HepG2 (cell line): ENCODE measurements around the gene SH3BP5. TPM values are rescaled to one million over a fixed set of nuclear protein-coding genes. Genes with fewer than 3 reads are reported as not detected.
"Not testable (repeated sequence)": the region's sequence is repeated elsewhere in the genome, so short reads cannot be mapped to it uniquely, and the experiment has no call there.

Source experiments
- ATAC-seq: fragments of 200-7000 bp; cut with Tn5 transposase; 3 replicates; pipeline ENCODE4 v1.9.1; 2020; ENCODE audit warnings: mild to moderate bottlenecking, moderate library complexity
- BruUV-seq: library from RNA; stranded (reverse); fragments of 400-500 nt; replicated peaks from 2 replicates; lab custom pipeline; 2021; lab: Mats Ljungman, UMichigan
- CTCF ChIA-PET: fragments of 300-600 bp; formaldehyde crosslinking; extraction: SDS; loops from one replicate; lab custom pipeline; 2021; ENCODE audit warnings: low total read pairs, inconsistent platforms, low intra/inter-chr PET ratio; lab: Yijun Ruan, JAX
- POLR2A ChIA-PET: fragments of 350-600 bp; sonication (Branson Sonifier 250); formaldehyde crosslinking; loops from one replicate; lab custom pipeline; 2020; ENCODE audit warnings: antibody characterized with exemption, inconsistent platforms; lab: Yijun Ruan, JAX
- DNase-seq: peaks from one replicate; pipeline ENCODE4 v3.0.0-alpha.2; 2015; ENCODE audit warnings: low spot score
- FAIRE-seq: peaks from 3 replicates; lab custom pipeline; 2011; peaks lifted over from hg19 to GRCh38; lab: Jason Lieb, UNC
- H2AFZ ChIP-seq: one replicate; pipeline ENCODE4 v1.6.1; 2011; ENCODE audit warnings: low read length, inconsistent platforms
- H3K27ac ChIP-seq: fragments of 300-600 bp; 3 replicates; pipeline ENCODE4 v1.8.0; 2011; ENCODE audit warnings: mixed run types, mild to moderate bottlenecking, mixed read lengths, low read length, inconsistent platforms; ENCODE audit not compliant: insufficient read depth; ENCODE audit errors: extremely low read length
- H3K27me3 ChIP-seq, 2 experiments: fragments of 200-600 bp in 1 of 2; 2 replicates in 1 of 2; 3 replicates in 1 of 2; pipeline versions ENCODE4 v1.6.0 to v1.8.0; 2011; ENCODE audit warnings: low read length in 2 of 2, mild to moderate bottlenecking in 2 of 2, moderate library complexity in 2 of 2, inconsistent platforms in 1 of 2; ENCODE audit not compliant: insufficient read depth in 2 of 2, control insufficient read depth in 1 of 2
- H3K36me3 ChIP-seq, 2 experiments: fragments of 200-600 bp in 1 of 2; replicated peaks in 1 of 2; 2 replicates in 1 of 2; 3 replicates in 1 of 2; pipeline versions ENCODE4 v1.5.1 to v1.8.0; 2011; ENCODE audit warnings: low read length in 2 of 2, inconsistent platforms in 1 of 2; ENCODE audit not compliant: insufficient read depth in 2 of 2, control insufficient read depth in 1 of 2
- H3K4me1 ChIP-seq: 2 replicates; pipeline ENCODE4 v1.5.1; 2012; ENCODE audit warnings: low read length, inconsistent platforms; ENCODE audit not compliant: insufficient read depth
- H3K4me2 ChIP-seq: 2 replicates; pipeline ENCODE4 v1.6.0; 2011; ENCODE audit warnings: low read depth, low read length, inconsistent platforms
- H3K4me3 ChIP-seq, 3 experiments: fragments of 200-600 bp in 1 of 3; sonication (generic), shearing (Covaris generic) in 1 of 3; replicated peaks in 1 of 3; 2 replicates each; pipeline ENCODE4 v1.5.1; 2011 to 2016; ENCODE audit warnings: low read length in 3 of 3, inconsistent platforms in 2 of 3, low read depth in 2 of 3, mild to moderate bottlenecking in 2 of 3, control low read depth in 1 of 3, mixed read lengths in 1 of 3; ENCODE audit not compliant: insufficient read depth in 1 of 3
- H3K79me2 ChIP-seq: one replicate; pipeline ENCODE4 v1.6.1; 2011; ENCODE audit warnings: low read length, inconsistent platforms; ENCODE audit not compliant: insufficient read depth
- H3K9ac ChIP-seq: 2 replicates; pipeline ENCODE4 v1.6.0; 2011; ENCODE audit warnings: mild to moderate bottlenecking, low read depth, low read length, inconsistent platforms; ENCODE audit not compliant: insufficient read depth
- H3K9me3 ChIP-seq: 2 replicates; pipeline ENCODE4 v1.5.1; 2012; ENCODE audit warnings: mild to moderate bottlenecking, low read length
- H4K20me1 ChIP-seq: 2 replicates; pipeline ENCODE4 v1.6.0; 2011; ENCODE audit warnings: inconsistent platforms, mild to moderate bottlenecking, low read length, moderate library complexity; ENCODE audit not compliant: insufficient read depth
- HNRNPK ChIP-seq: fragments of 200-400 bp; formaldehyde crosslinking; IDR thresholded peaks from 2 replicates; pipeline ENCODE4 v1.6.1; 2018; ENCODE audit warnings: low read length, low read depth, moderate library complexity, mild to moderate bottlenecking; ENCODE audit not compliant: poor library complexity, severe bottlenecking
- ZNF652 ChIP-seq: IDR thresholded peaks from 2 replicates; pipeline ENCODE4 v1.6.1; 2016; ENCODE audit warnings: low read depth, borderline replicate concordance
- WGBS: methylation state at CpG from one replicate; pipeline ENCODE4 v1.1.6; 2017; ENCODE audit warnings: low lambda C conversion rate; 5-methylcytosine and 5-hydroxymethylcytosine counted together
- in situ Hi-C: cut with HindIII; loops from 2 replicates; pipeline ENCODE4 v1.10.0; 2017; ENCODE audit warnings: low pct_unique_long_range_greater_than_20kb; ENCODE audit not compliant: extremely low pct_ligation_motif_present
- intact Hi-C: fragments of 100-400 bp; cut with micrococcal nuclease; formaldehyde crosslinking; loops from one replicate; pipeline ENCODE4 v1.10.0; 2022; ENCODE audit not compliant: unreplicated experiment
- polyA plus RNA-seq, 8 experiments: library from polyadenylated mRNA; depleted of rRNA in 3 of 8; stranded (reverse) in 7 of 8; unstranded in 1 of 8; fragments of >200 nt; fragmentation: Illumina TruSeq in 4 of 8; extraction: Trizol in 4 of 8; gene quantifications; 2 replicates each; pipeline versions ENCODE4 v1.2.1 to v1.2.3, GENCODE V29; 2011 to 2016; ENCODE audit warnings: low read depth in 4 of 8, missing spikeins in 1 of 8, mixed read lengths in 1 of 8; ENCODE audit not compliant: insufficient read depth in 1 of 8
- total RNA-seq, 5 experiments: library from RNA; depleted of rRNA; stranded (reverse); fragments of >200 nt; fragmentation: Illumina TruSeq; extraction: Trizol; gene quantifications; 2 replicates each; pipeline ENCODE4 v1.2.3, GENCODE V29; 2016; ENCODE audit warnings: low read depth in 1 of 5
- TF ChIP-seq, protein P1 (sequence below): sonication (generic); formaldehyde crosslinking; IDR thresholded peaks from 2 replicates; pipeline ENCODE4 v1.4.0; 2020; ENCODE audit warnings: missing genetic modification reagents, borderline replicate concordance

The SH3BP5 gene
- total and polyA plus RNA-seq, 2 of the 13 experiments (the other 11 are each of a cell fraction or from before 2014, with no cell fraction given), result 0.09 to 0.16 TPM

DNA sequence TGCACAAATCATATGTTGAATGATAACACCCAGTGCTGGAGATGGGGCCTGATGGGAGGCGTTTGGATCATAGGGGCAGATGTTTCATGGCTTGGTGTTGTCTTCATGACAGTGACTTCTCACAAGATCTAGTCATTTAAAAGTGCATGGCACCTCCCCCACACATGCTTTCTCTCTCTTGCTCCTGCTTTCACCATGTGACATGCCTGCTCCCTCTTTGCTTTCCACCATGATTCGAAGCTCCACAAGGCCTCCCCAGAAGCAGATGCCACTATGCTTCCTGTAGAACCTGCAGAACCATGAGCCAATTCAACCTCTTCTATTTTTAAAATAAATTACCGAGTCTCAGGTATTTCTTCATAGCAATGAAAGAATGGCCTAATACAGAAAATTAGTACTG lies 17.8 kb upstream of the SH3BP5 start:
- BruUV-seq, result no TSS peak
- FAIRE-seq (no peak), DNase-seq (no peak), ATAC-seq (no peak)
- intact Hi-C loops, result no loop called here
- TF ChIP-seq HNRNPK (no peak), ZNF652 (CRISPR knock-in tag) (no peak)
- TF ChIP-seq, protein P1, sequence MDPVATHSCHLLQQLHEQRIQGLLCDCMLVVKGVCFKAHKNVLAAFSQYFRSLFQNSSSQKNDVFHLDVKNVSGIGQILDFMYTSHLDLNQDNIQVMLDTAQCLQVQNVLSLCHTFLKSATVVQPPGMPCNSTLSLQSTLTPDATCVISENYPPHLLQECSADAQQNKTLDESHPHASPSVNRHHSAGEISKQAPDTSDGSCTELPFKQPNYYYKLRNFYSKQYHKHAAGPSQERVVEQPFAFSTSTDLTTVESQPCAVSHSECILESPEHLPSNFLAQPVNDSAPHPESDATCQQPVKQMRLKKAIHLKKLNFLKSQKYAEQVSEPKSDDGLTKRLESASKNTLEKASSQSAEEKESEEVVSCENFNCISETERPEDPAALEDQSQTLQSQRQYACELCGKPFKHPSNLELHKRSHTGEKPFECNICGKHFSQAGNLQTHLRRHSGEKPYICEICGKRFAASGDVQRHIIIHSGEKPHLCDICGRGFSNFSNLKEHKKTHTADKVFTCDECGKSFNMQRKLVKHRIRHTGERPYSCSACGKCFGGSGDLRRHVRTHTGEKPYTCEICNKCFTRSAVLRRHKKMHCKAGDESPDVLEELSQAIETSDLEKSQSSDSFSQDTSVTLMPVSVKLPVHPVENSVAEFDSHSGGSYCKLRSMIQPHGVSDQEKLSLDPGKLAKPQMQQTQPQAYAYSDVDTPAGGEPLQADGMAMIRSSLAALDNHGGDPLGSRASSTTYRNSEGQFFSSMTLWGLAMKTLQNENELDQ (CRISPR knock-in tag), result no peak
- H3K4me2 ChIP-seq, result no peak overlapping the region
- no peak overlapping the region for H2AFZ ChIP-seq
- in situ Hi-C loops, result no loop called here
- CTCF ChIA-PET, result no interaction called here
- WGBS, result 58% methylated on average over 3 of the region's 3 CpGs
- no peak overlapping the region for H3K9ac ChIP-seq
- no peaks in the 10 kb centered on the region for H3K79me2 ChIP-seq
- no peak overlapping the region for H3K27ac ChIP-seq
- no peak overlapping the region for H3K4me3 ChIP-seq
- H3K4me1 ChIP-seq, result peaks cover 7% of the 10 kb centered on the region; the same call in 1 of the 2 replicates
- no peaks in the 10 kb centered on the region for H4K20me1 ChIP-seq
- H3K27me3 ChIP-seq, result peaks cover 0 to 1% of the 10 kb centered on the region in 2 experiments; a peak in 1 of 5 replicates
- H3K36me3 ChIP-seq, result no peaks in the 10 kb centered on the region
- POLR2A ChIA-PET, result no interaction called here
- no peaks in the 10 kb centered on the region for H3K9me3 ChIP-seq

DNA sequence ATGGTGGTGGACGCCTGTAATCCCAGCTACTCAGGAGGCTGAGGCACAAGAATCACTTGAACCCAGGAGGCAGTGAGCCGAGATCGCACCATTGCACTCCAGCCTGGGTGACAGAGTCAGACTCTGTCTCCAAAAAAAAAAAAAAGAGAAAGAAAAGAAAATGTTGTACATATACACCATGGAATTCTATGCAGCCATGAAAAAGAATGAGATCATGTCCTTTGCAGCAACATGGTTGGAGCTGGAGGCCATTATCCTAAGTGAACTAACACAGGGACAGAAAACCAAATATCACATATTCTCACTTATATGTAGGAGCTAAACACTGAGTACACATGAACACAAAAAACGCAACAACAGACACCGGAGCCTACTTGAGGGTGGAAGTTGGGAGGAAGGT lies 17.1 kb upstream of the SH3BP5 start:
- BruUV-seq, FAIRE-seq, H3K4me2 ChIP-seq, intact Hi-C loops, H2AFZ ChIP-seq, H3K27me3 ChIP-seq, H3K79me2 ChIP-seq, H4K20me1 ChIP-seq, H3K9me3 ChIP-seq, DNase-seq, ATAC-seq, in situ Hi-C loops, H3K4me3 ChIP-seq, H3K27ac ChIP-seq, POLR2A ChIA-PET, H3K36me3 ChIP-seq, CTCF ChIA-PET, H3K9ac ChIP-seq, H3K4me1 ChIP-seq: not testable (repeated sequence)
- 76% methylated on average over 5 of the region's 5 CpGs for WGBS
